WTC11 (cell line): ENCODE results near the gene TXNRD1. TPM values are rescaled to one million over a fixed set of nuclear protein-coding genes. Genes with fewer than 3 reads are reported as not detected.

ENCODE experiments used
- ATAC-seq: fragments of 200-7000 bp; cut with Tn5 transposase; 2 replicates; pipeline ENCODE4 v1.10.0; 2021; ENCODE audit warnings: mild to moderate bottlenecking, moderate library complexity
- CTCF ChIA-PET: fragments of 300-600 bp; sonication (Branson Sonifier 250); formaldehyde crosslinking; loops from one replicate; lab custom pipeline; 2021; ENCODE audit warnings: antibody characterized with exemption; lab: Charles Lee
- POLR2A ChIA-PET: fragments of 350-600 bp; sonication (Branson Sonifier 250); formaldehyde crosslinking; loops from one replicate; lab custom pipeline; 2021; ENCODE audit warnings: antibody characterized with exemption; lab: Charles Lee
- DNase-seq: peaks from one replicate; pipeline ENCODE4 v3.0.0; 2021; ENCODE audit warnings: low spot score
- H3K27ac Mint-ChIP-seq: 2 replicates; pipeline ENCODE4 v1.8.0; 2021; ENCODE audit warnings: mixed read lengths
- H3K27me3 Mint-ChIP-seq: 2 replicates; pipeline ENCODE4 v1.8.0; 2021; ENCODE audit warnings: low read depth, mild to moderate bottlenecking, moderate library complexity, mixed read lengths
- H3K36me3 Mint-ChIP-seq: 2 replicates; pipeline ENCODE4 v1.8.0; 2021; ENCODE audit warnings: mixed read lengths
- H3K4me1 Mint-ChIP-seq: 2 replicates; pipeline ENCODE4 v1.8.0; 2022; ENCODE audit warnings: mixed read lengths
- H3K4me3 Mint-ChIP-seq: 2 replicates; pipeline ENCODE4 v1.8.0; 2021; ENCODE audit warnings: mild to moderate bottlenecking, moderate library complexity, mixed read lengths
- H3K9me3 Mint-ChIP-seq: 2 replicates; pipeline ENCODE4 v1.8.0; 2021; ENCODE audit warnings: mixed read lengths
- ATF1 ChIP-seq: sonication (generic); formaldehyde crosslinking; IDR thresholded peaks from 2 replicates; pipeline ENCODE4 v1.8.1; 2023; ENCODE audit warnings: mild to moderate bottlenecking, moderate library complexity, missing genetic modification reagents
- CBFB ChIP-seq: sonication (generic); formaldehyde crosslinking; IDR thresholded peaks from 2 replicates; pipeline ENCODE4 v1.8.1; 2022; ENCODE audit warnings: mild to moderate bottlenecking, low read depth, missing genetic modification reagents
- FOXJ3 ChIP-seq: sonication (generic); formaldehyde crosslinking; IDR thresholded peaks from 2 replicates; pipeline ENCODE4 v1.9.0; 2021; ENCODE audit warnings: missing genetic modification reagents, mild to moderate bottlenecking, borderline replicate concordance
- NR3C1 ChIP-seq: sonication (generic); formaldehyde crosslinking; conservative IDR thresholded peaks from 2 replicates; pipeline ENCODE4 v1.8.1; 2023; ENCODE audit warnings: low read depth, mild to moderate bottlenecking, missing genetic modification reagents
- OVOL2 ChIP-seq: fragments of 250-450 bp; sonication (Bioruptor Pico); IDR thresholded peaks from 2 replicates; pipeline ENCODE4 v1.9.0; 2021; ENCODE audit warnings: mild to moderate bottlenecking, borderline replicate concordance
- SP1 ChIP-seq: sonication (generic); formaldehyde crosslinking; conservative IDR thresholded peaks from 2 replicates; pipeline ENCODE4 v1.8.1; 2022; ENCODE audit warnings: missing genetic modification reagents
- TEAD1 ChIP-seq: sonication (generic); formaldehyde crosslinking; IDR thresholded peaks from 2 replicates; pipeline ENCODE4 v1.8.0; 2022; ENCODE audit warnings: mild to moderate bottlenecking, missing genetic modification reagents
- ZNF138 ChIP-seq: sonication (generic); formaldehyde crosslinking; conservative IDR thresholded peaks from 2 replicates; pipeline ENCODE4 v1.8.1; 2022; ENCODE audit warnings: mild to moderate bottlenecking, moderate library complexity, missing genetic modification reagents
- ZNF219 ChIP-seq: sonication (generic); formaldehyde crosslinking; IDR thresholded peaks from 2 replicates; pipeline ENCODE4 v1.8.0; 2023; ENCODE audit warnings: missing genetic modification reagents, mild to moderate bottlenecking, borderline replicate concordance
- ZNF263 ChIP-seq: sonication (generic); formaldehyde crosslinking; IDR thresholded peaks from 2 replicates; pipeline ENCODE4 v1.8.1; 2022; ENCODE audit warnings: low read depth, mild to moderate bottlenecking, moderate library complexity, missing genetic modification reagents
- ZNF423 ChIP-seq: fragments of 250-450 bp; sonication (Bioruptor Pico); IDR thresholded peaks from 2 replicates; pipeline ENCODE4 v2.1.2; 2022; ENCODE audit warnings: mild to moderate bottlenecking, moderate library complexity
- ZNF671 ChIP-seq: fragments of 250-450 bp; sonication (Bioruptor Pico); IDR thresholded peaks from 2 replicates; pipeline ENCODE4 v1.8.0; 2021; ENCODE audit warnings: mild to moderate bottlenecking
- total RNA-seq: library from RNA; stranded (reverse); gene quantifications from 3 replicates; pipeline ENCODE4 v1.2.3, GENCODE V29; 2021
- TF ChIP-seq, protein P1 (sequence below): sonication (generic); formaldehyde crosslinking; IDR thresholded peaks from 2 replicates; pipeline ENCODE4 v1.8.0; 2023; ENCODE audit warnings: missing genetic modification reagents, mild to moderate bottlenecking, borderline replicate concordance
- TF ChIP-seq, protein P2 (sequence below): sonication (generic); formaldehyde crosslinking; conservative IDR thresholded peaks from 2 replicates; pipeline ENCODE4 v1.8.1; 2022; ENCODE audit warnings: mild to moderate bottlenecking, missing genetic modification reagents
- TF ChIP-seq, protein P3 (sequence below): sonication (generic); formaldehyde crosslinking; IDR thresholded peaks from 2 replicates; pipeline ENCODE4 v1.8.1; 2023; ENCODE audit warnings: mild to moderate bottlenecking, missing genetic modification reagents, moderate library complexity
- TF ChIP-seq, protein P4 (sequence below): sonication (generic); formaldehyde crosslinking; IDR thresholded peaks from 2 replicates; pipeline ENCODE4 v1.8.1; 2023; ENCODE audit warnings: mild to moderate bottlenecking, moderate library complexity, missing genetic modification reagents
- TF ChIP-seq, protein P5 (sequence below): fragments of 200-600 bp; IDR thresholded peaks from 2 replicates; pipeline ENCODE4 v1.8.0; 2022; ENCODE audit warnings: antibody characterized with exemption
- TF ChIP-seq, protein P6 (sequence below): sonication (generic); formaldehyde crosslinking; IDR thresholded peaks from 2 replicates; pipeline ENCODE4 v1.8.0; 2022; ENCODE audit warnings: mild to moderate bottlenecking, missing genetic modification reagents

TXNRD1 gene
- total RNA-seq, 1 experiment from 2014 or later = 113 TPM

DNA sequence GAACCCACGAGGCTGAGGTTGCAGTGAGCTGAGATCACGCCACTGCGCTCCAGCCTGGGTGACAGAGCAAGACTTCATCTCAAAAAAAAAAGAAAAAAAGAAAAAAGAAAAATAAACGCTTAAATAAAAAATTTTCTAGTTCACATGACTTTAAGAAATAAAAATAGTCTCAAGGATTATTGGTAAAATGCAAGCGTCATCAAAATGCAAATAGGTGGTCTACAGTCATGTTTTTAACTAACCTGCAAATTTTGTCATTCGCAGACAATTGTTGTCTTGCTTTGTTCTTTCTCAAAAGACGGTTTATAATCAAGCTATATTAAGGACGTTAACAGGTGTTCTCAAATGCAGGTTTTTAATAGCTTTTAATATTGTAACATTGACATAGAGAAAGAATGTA, 22.4 kb downstream of the TXNRD1 start:
- Mint-ChIP-seq H3K9me3 (peaks cover 22% of the 10 kb centered on the region), H3K27me3 (peaks cover 4% of the 10 kb centered on the region), H3K4me3 (no peak overlapping the region), H3K27ac (no peak overlapping the region), H3K4me1 (no peaks in the 10 kb centered on the region), H3K36me3 (peaks cover 20% of the 10 kb centered on the region)
- ChIA-PET CTCF (no interaction called here), POLR2A (no interaction called here)
- DNase-seq (no peak), ATAC-seq (no peak)
- no peak for TF ChIP-seq ZNF219 (CRISPR knock-in tag)

DNA sequence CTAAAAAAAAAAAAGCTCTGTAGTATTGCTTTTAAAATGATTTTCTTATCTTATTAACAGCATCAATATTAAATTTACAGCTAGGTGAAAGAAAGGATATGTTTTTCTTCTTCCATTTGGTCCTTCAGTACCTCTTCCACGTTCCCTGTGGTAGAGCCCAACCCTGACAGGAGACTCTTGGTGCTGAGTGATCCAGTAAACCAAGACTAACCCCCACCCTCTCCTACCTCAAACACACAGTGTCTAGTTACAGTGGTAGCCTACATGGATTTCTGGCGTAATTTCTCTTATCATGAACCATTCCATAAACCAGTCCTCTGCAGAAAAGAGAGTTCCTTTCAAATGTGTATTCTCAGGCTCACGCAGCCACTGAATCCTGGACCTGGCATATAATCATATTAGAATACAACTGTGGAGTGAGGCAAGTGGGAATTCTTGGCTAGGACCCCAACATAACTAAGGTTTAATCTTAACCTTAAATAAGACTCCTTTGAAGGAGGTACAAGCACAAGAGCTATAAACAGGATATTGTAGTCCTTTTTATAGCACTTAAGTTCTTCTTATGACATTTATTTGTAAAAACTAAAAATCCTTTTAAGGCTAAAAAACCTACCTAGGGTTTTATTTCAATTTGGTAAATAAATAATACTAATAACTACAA, 27.1 kb downstream of the TXNRD1 start:
- Mint-ChIP-seq H3K4me1 (peaks cover 2% of the 10 kb centered on the region), H3K36me3 (no peaks in the 10 kb centered on the region), H3K9me3 (peaks cover 4% of the 10 kb centered on the region; the same call in 1 of the 2 replicates), H3K27ac (no peak overlapping the region), H3K4me3 (no peak overlapping the region), H3K27me3 (no peaks in the 10 kb centered on the region)
- POLR2A ChIA-PET = no interaction called here
- no peak for ATAC-seq
- TF ChIP-seq, protein P1, sequence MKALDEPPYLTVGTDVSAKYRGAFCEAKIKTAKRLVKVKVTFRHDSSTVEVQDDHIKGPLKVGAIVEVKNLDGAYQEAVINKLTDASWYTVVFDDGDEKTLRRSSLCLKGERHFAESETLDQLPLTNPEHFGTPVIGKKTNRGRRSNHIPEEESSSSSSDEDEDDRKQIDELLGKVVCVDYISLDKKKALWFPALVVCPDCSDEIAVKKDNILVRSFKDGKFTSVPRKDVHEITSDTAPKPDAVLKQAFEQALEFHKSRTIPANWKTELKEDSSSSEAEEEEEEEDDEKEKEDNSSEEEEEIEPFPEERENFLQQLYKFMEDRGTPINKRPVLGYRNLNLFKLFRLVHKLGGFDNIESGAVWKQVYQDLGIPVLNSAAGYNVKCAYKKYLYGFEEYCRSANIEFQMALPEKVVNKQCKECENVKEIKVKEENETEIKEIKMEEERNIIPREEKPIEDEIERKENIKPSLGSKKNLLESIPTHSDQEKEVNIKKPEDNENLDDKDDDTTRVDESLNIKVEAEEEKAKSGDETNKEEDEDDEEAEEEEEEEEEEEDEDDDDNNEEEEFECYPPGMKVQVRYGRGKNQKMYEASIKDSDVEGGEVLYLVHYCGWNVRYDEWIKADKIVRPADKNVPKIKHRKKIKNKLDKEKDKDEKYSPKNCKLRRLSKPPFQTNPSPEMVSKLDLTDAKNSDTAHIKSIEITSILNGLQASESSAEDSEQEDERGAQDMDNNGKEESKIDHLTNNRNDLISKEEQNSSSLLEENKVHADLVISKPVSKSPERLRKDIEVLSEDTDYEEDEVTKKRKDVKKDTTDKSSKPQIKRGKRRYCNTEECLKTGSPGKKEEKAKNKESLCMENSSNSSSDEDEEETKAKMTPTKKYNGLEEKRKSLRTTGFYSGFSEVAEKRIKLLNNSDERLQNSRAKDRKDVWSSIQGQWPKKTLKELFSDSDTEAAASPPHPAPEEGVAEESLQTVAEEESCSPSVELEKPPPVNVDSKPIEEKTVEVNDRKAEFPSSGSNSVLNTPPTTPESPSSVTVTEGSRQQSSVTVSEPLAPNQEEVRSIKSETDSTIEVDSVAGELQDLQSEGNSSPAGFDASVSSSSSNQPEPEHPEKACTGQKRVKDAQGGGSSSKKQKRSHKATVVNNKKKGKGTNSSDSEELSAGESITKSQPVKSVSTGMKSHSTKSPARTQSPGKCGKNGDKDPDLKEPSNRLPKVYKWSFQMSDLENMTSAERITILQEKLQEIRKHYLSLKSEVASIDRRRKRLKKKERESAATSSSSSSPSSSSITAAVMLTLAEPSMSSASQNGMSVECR = no peak
- TF ChIP-seq ATF1 (CRISPR knock-in tag) = no peak
- no peak for TF ChIP-seq ZNF138 (CRISPR knock-in tag)
- CTCF ChIA-PET = no interaction called here
- no peak for DNase-seq

DNA sequence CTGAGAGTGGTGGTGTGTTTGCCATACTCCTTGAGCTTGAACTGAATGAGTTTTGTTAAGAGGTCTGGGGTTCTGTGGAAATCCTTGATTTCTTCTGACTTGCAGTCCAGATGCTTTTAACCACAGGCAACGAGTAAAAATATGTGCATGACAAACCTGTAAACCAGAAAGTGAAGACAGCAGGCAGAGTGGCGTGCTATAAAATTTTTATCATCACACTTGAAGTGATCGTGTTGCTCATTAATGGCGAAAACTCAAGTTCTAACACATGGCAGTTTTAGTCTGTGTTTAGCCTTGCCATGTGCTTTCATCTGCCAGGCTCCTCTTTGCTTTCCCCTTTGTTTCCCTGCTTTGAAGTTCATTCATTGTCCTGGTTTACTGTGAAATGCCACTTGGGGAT, 28.0 kb downstream of the TXNRD1 start:
- peaks cover 5% of the 10 kb centered on the region; the same call in 1 of the 2 replicates for H3K9me3 Mint-ChIP-seq
- CTCF ChIA-PET = interaction anchor here (0.9 kb wide), 1 partner anchor 138 kb away, joined by 3 read pairs; no protein-coding TSS in a partner anchor
- no peaks in the 10 kb centered on the region for H3K36me3 Mint-ChIP-seq
- no peak overlapping the region for H3K4me3 Mint-ChIP-seq
- no peak for DNase-seq
- H3K4me1 Mint-ChIP-seq = peaks cover 7% of the 10 kb centered on the region
- no peak overlapping the region for H3K27ac Mint-ChIP-seq
- no peak for ATAC-seq
- POLR2A ChIA-PET = no interaction called here
- H3K27me3 Mint-ChIP-seq = no peaks in the 10 kb centered on the region
- no peak for TF ChIP-seq TEAD1
- TF ChIP-seq ZNF671 = no peak
- TF ChIP-seq, protein P2, sequence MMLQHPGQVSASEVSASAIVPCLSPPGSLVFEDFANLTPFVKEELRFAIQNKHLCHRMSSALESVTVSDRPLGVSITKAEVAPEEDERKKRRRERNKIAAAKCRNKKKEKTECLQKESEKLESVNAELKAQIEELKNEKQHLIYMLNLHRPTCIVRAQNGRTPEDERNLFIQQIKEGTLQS (CRISPR knock-in tag) = no peak
- no peak for TF ChIP-seq OVOL2 (CRISPR knock-in tag)
- no peak for TF ChIP-seq NR3C1 (CRISPR knock-in tag)
- no peak for TF ChIP-seq ZNF263
- no peak for TF ChIP-seq FOXJ3 (CRISPR knock-in tag)
- TF ChIP-seq, protein P3, sequence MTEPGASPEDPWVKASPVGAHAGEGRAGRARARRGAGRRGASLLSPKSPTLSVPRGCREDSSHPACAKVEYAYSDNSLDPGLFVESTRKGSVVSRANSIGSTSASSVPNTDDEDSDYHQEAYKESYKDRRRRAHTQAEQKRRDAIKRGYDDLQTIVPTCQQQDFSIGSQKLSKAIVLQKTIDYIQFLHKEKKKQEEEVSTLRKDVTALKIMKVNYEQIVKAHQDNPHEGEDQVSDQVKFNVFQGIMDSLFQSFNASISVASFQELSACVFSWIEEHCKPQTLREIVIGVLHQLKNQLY (CRISPR knock-in tag) = no peak
- no peak for TF ChIP-seq CBFB (CRISPR knock-in tag)
- TF ChIP-seq, protein P4, sequence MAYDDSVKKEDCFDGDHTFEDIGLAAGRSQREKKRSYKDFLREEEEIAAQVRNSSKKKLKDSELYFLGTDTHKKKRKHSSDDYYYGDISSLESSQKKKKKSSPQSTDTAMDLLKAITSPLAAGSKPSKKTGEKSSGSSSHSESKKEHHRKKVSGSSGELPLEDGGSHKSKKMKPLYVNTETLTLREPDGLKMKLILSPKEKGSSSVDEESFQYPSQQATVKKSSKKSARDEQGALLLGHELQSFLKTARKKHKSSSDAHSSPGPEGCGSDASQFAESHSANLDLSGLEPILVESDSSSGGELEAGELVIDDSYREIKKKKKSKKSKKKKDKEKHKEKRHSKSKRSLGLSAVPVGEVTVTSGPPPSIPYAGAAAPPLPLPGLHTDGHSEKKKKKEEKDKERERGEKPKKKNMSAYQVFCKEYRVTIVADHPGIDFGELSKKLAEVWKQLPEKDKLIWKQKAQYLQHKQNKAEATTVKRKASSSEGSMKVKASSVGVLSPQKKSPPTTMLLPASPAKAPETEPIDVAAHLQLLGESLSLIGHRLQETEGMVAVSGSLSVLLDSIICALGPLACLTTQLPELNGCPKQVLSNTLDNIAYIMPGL = no peak
- TF ChIP-seq SP1 (CRISPR knock-in tag) = no peak
- TF ChIP-seq, protein P5, sequence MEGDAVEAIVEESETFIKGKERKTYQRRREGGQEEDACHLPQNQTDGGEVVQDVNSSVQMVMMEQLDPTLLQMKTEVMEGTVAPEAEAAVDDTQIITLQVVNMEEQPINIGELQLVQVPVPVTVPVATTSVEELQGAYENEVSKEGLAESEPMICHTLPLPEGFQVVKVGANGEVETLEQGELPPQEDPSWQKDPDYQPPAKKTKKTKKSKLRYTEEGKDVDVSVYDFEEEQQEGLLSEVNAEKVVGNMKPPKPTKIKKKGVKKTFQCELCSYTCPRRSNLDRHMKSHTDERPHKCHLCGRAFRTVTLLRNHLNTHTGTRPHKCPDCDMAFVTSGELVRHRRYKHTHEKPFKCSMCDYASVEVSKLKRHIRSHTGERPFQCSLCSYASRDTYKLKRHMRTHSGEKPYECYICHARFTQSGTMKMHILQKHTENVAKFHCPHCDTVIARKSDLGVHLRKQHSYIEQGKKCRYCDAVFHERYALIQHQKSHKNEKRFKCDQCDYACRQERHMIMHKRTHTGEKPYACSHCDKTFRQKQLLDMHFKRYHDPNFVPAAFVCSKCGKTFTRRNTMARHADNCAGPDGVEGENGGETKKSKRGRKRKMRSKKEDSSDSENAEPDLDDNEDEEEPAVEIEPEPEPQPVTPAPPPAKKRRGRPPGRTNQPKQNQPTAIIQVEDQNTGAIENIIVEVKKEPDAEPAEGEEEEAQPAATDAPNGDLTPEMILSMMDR = no peak
- no peak for TF ChIP-seq ZNF423
- TF ChIP-seq, protein P6, sequence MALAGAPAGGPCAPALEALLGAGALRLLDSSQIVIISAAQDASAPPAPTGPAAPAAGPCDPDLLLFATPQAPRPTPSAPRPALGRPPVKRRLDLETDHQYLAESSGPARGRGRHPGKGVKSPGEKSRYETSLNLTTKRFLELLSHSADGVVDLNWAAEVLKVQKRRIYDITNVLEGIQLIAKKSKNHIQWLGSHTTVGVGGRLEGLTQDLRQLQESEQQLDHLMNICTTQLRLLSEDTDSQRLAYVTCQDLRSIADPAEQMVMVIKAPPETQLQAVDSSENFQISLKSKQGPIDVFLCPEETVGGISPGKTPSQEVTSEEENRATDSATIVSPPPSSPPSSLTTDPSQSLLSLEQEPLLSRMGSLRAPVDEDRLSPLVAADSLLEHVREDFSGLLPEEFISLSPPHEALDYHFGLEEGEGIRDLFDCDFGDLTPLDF (CRISPR knock-in tag) = no peak
